GM19468 (cell line): ENCODE measurements around the gene ZNF408.

Experiments used
- ATAC-seq: cut with Tn5 transposase; IDR thresholded peaks from one replicate; pipeline ENCODE4 v1.9.1; 2021; ENCODE audit warnings: mild to moderate bottlenecking, moderate library complexity, moderate number of reproducible peaks; ENCODE audit not compliant: unreplicated experiment; ENCODE audit errors: extremely low read depth

Gene ZNF408

GRCh38 chr11:46675288-46675851 lies 25.5 kb upstream of the ZNF408 start:
- no peak for ATAC-seq

- no peak for ATAC-seq
These were observed 24.9 kb upstream of the ZNF408 start for GRCh38 chr11:46675949-46676348.

GRCh38 chr11:46676436-46677158 lies 24.2 kb upstream of the ZNF408 start:
- ATAC-seq, result no peak

- ATAC-seq, result no peak
These were observed 23.7 kb upstream of the ZNF408 start for GRCh38 chr11:46677169-46677568.

GRCh38 chr11:46677991-46678740 lies 22.7 kb upstream of the ZNF408 start:
- ATAC-seq, result no peak

- no peak for ATAC-seq
These were observed 22.1 kb upstream of the ZNF408 start for GRCh38 chr11:46678741-46679130.

- ATAC-seq, result no peak
These were observed 21.3 kb upstream of the ZNF408 start for GRCh38 chr11:46679241-46680163.

- no peak for ATAC-seq
These were observed 20.6 kb upstream of the ZNF408 start for GRCh38 chr11:46680164-46680760.

GRCh38 chr11:46680815-46681214 lies 20.0 kb upstream of the ZNF408 start:
- ATAC-seq, result no peak

GRCh38 chr11:46681814-46682213 lies 19.0 kb upstream of the ZNF408 start:
- no peak for ATAC-seq

GRCh38 chr11:46682773-46683752 lies 17.8 kb upstream of the ZNF408 start:
- no peak for ATAC-seq

- ATAC-seq, result no peak
These were observed 16.5 kb upstream of the ZNF408 start for GRCh38 chr11:46684367-46684766.

GRCh38 chr11:46686886-46687795 lies 13.7 kb upstream of the ZNF408 start:
- no peak for ATAC-seq

GRCh38 chr11:46690702-46691101 lies 10.1 kb upstream of the ZNF408 start:
- ATAC-seq, result no peak

GRCh38 chr11:46692450-46692849 lies 8.4 kb upstream of the ZNF408 start:
- no peak for ATAC-seq

GRCh38 chr11:46693597-46694012 lies 7.2 kb upstream of the ZNF408 start:
- no peak for ATAC-seq

- ATAC-seq, result no peak
These were observed 6.8 kb upstream of the ZNF408 start for GRCh38 chr11:46694072-46694471.

GRCh38 chr11:46694607-46695006 lies 6.2 kb upstream of the ZNF408 start:
- ATAC-seq, result no peak
